SK-N-SH treated with all-trans-retinoic acid at 6 μM for 48 hours (cell line): ENCODE measurements around the gene TXNRD3.

ENCODE experiments used
- ATAC-seq: fragments of 200-7000 bp; cut with Tn5 transposase; 3 replicates; pipeline ENCODE4 v1.9.1; 2020; ENCODE audit warnings: mild to moderate bottlenecking, moderate library complexity
- ARNTL ChIP-seq: fragments of 450-650 bp; formaldehyde crosslinking; IDR thresholded peaks from 2 replicates; pipeline ENCODE4 v1.5.0; 2020; ENCODE audit warnings: low read depth, mild to moderate bottlenecking, moderate library complexity, borderline replicate concordance
- BACH2 ChIP-seq: fragments of 250-450 bp; sonication (Bioruptor Pico); IDR thresholded peaks from 2 replicates; pipeline ENCODE4 v1.9.0; 2021; ENCODE audit warnings: mild to moderate bottlenecking, borderline replicate concordance
- CREB5 ChIP-seq: fragments of 250-450 bp; sonication (Bioruptor Pico); IDR thresholded peaks from 2 replicates; pipeline ENCODE4 v1.5.1; 2020; ENCODE audit warnings: low read depth, mild to moderate bottlenecking, moderate library complexity
- CSDC2 ChIP-seq: fragments of 250-450 bp; sonication (Bioruptor Pico); IDR thresholded peaks from 2 replicates; pipeline ENCODE4 v1.5.0; 2020; ENCODE audit warnings: mild to moderate bottlenecking, moderate library complexity
- CSRNP3 ChIP-seq: fragments of 250-450 bp; sonication (Bioruptor Pico); IDR thresholded peaks from 2 replicates; pipeline ENCODE4 v1.5.1; 2021; ENCODE audit warnings: mild to moderate bottlenecking, moderate library complexity
- ESRRG ChIP-seq: fragments of 250-450 bp; sonication (Bioruptor Pico); IDR thresholded peaks from 2 replicates; pipeline ENCODE4 v1.6.1; 2021; ENCODE audit warnings: mild to moderate bottlenecking
- GLIS3 ChIP-seq: fragments of 250-450 bp; sonication (Bioruptor Pico); IDR thresholded peaks from 2 replicates; pipeline ENCODE4 v1.5.0; 2020; ENCODE audit warnings: mild to moderate bottlenecking, moderate library complexity
- ISL1 ChIP-seq: fragments of 250-450 bp; sonication (Bioruptor Pico); IDR thresholded peaks from 2 replicates; pipeline ENCODE4 v2.1.2; 2022; ENCODE audit warnings: mild to moderate bottlenecking, moderate library complexity
- OSR1 ChIP-seq: fragments of 250-450 bp; sonication (Bioruptor Pico); IDR thresholded peaks from 2 replicates; pipeline ENCODE4 v1.8.0; 2022; ENCODE audit warnings: moderate library complexity, mild to moderate bottlenecking, inconsistent platforms
- PATZ1 ChIP-seq: fragments of 250-450 bp; sonication (Bioruptor Pico); IDR thresholded peaks from 2 replicates; pipeline ENCODE4 v1.8.0; 2020; ENCODE audit warnings: mild to moderate bottlenecking, moderate library complexity, borderline replicate concordance
- POU6F1 ChIP-seq: fragments of 250-450 bp; sonication (Bioruptor Pico); IDR thresholded peaks from 2 replicates; pipeline ENCODE4 v1.8.0; 2021; ENCODE audit warnings: low read depth, mild to moderate bottlenecking, moderate library complexity, borderline replicate concordance
- PPARA ChIP-seq: fragments of 250-450 bp; sonication (Bioruptor Pico); IDR thresholded peaks from 2 replicates; pipeline ENCODE4 v1.5.0; 2020; ENCODE audit warnings: mild to moderate bottlenecking, borderline replicate concordance
- RARB ChIP-seq: fragments of 250-450 bp; sonication (Bioruptor Pico); IDR thresholded peaks from 2 replicates; pipeline ENCODE4 v1.8.0; 2021; ENCODE audit warnings: mild to moderate bottlenecking, moderate library complexity
- SNAI2 ChIP-seq: fragments of 250-450 bp; sonication (Bioruptor Pico); IDR thresholded peaks from 2 replicates; pipeline ENCODE4 v1.5.0; 2020; ENCODE audit warnings: mild to moderate bottlenecking, moderate library complexity
- TSHZ2 ChIP-seq: fragments of 250-450 bp; sonication (Bioruptor Pico); IDR thresholded peaks from 2 replicates; pipeline ENCODE4 v1.5.0; 2020; ENCODE audit warnings: mild to moderate bottlenecking, moderate library complexity
- ZC3H10 ChIP-seq: fragments of 250-450 bp; sonication (Bioruptor Pico); IDR thresholded peaks from 2 replicates; pipeline ENCODE4 v1.5.1; 2021; ENCODE audit warnings: mild to moderate bottlenecking, moderate library complexity
- ZFP3 ChIP-seq: fragments of 250-450 bp; sonication (Bioruptor Pico); IDR thresholded peaks from 2 replicates; pipeline ENCODE4 v1.5.0; 2020; ENCODE audit warnings: mild to moderate bottlenecking, moderate library complexity
- ZFP30 ChIP-seq: fragments of 450-650 bp; formaldehyde crosslinking; IDR thresholded peaks from 2 replicates; pipeline ENCODE4 v1.5.0; 2022; ENCODE audit warnings: mild to moderate bottlenecking, moderate library complexity
- ZNF565 ChIP-seq: fragments of 450-650 bp; formaldehyde crosslinking; conservative IDR thresholded peaks from 2 replicates; pipeline ENCODE4 v1.5.0; 2020; ENCODE audit warnings: low read depth, mild to moderate bottlenecking, moderate library complexity
- ZNF8 ChIP-seq: fragments of 450-650 bp; formaldehyde crosslinking; IDR thresholded peaks from 2 replicates; pipeline ENCODE4 v1.5.0; 2020; ENCODE audit warnings: mild to moderate bottlenecking, moderate library complexity

Gene TXNRD3

GRCh38 chr3:126691765-126692164, 36.8 kb upstream of the TXNRD3 start (continued):
- no peak for TF ChIP-seq POU6F1
- TF ChIP-seq ZNF565 (CRISPR knock-in tag): no peak
- no peak for TF ChIP-seq ZC3H10 (CRISPR knock-in tag)
- TF ChIP-seq, all 23 proteins: peak for 0

GRCh38 chr3:126685493-126685892, 30.6 kb upstream of the TXNRD3 start:
- TF ChIP-seq RARB: no peak
- ATAC-seq: no peak

GRCh38 chr3:126685021-126685420, 30.1 kb upstream of the TXNRD3 start:
- TF ChIP-seq GLIS3 (CRISPR knock-in tag): no peak
- TF ChIP-seq BACH2 (CRISPR knock-in tag): no peak
- no peak for TF ChIP-seq ISL1 (CRISPR knock-in tag)
- no peak for TF ChIP-seq PPARA
- no peak for TF ChIP-seq OSR1 (CRISPR knock-in tag)
- no peak for TF ChIP-seq CSRNP3 (CRISPR knock-in tag)
- TF ChIP-seq ZNF565 (CRISPR knock-in tag): no peak
- no peak for TF ChIP-seq ARNTL (CRISPR knock-in tag)
- no peak for TF ChIP-seq TSHZ2 (CRISPR knock-in tag)
- TF ChIP-seq ESRRG: no peak
- TF ChIP-seq SNAI2 (CRISPR knock-in tag): no peak

GRCh38 chr3:126684218-126684751, 29.4 kb upstream of the TXNRD3 start:
- ATAC-seq: no peak
- TF ChIP-seq CREB5 (no peak), ISL1 (CRISPR knock-in tag) (no peak), ZFP3 (CRISPR knock-in tag) (no peak), PPARA (no peak), OSR1 (CRISPR knock-in tag) (no peak), PATZ1 (CRISPR knock-in tag) (no peak), CSRNP3 (CRISPR knock-in tag) (no peak), ZNF8 (no peak), GLIS3 (CRISPR knock-in tag) (no peak), POU6F1 (no peak), BACH2 (CRISPR knock-in tag) (no peak), CSDC2 (CRISPR knock-in tag) (no peak), ZFP30 (CRISPR knock-in tag) (no peak), ZC3H10 (CRISPR knock-in tag) (no peak), RARB (no peak), SNAI2 (CRISPR knock-in tag) (no peak), TSHZ2 (CRISPR knock-in tag) (no peak)

More at GRCh38 chr3:126685021-126685420, 30.1 kb upstream of the TXNRD3 start:
- no peak for ATAC-seq
